ENCODE results near the gene EIF3L.
A peak's percentile ranks its signal among the peaks of the same experiment; 100 is the strongest.

The EIF3L gene

GRCh38 chr22:37905534-37906363, 56.5 kb downstream of the EIF3L start, which contains the start of gene MICALL1:
Gene MICALL1 (plus strand): TSS chr22:37906297. CDS start chr22:37906423, 126 bp downstream.
- peak; percentile 84 for DNase-seq (ENCODE audit: low read depth)

DNA sequence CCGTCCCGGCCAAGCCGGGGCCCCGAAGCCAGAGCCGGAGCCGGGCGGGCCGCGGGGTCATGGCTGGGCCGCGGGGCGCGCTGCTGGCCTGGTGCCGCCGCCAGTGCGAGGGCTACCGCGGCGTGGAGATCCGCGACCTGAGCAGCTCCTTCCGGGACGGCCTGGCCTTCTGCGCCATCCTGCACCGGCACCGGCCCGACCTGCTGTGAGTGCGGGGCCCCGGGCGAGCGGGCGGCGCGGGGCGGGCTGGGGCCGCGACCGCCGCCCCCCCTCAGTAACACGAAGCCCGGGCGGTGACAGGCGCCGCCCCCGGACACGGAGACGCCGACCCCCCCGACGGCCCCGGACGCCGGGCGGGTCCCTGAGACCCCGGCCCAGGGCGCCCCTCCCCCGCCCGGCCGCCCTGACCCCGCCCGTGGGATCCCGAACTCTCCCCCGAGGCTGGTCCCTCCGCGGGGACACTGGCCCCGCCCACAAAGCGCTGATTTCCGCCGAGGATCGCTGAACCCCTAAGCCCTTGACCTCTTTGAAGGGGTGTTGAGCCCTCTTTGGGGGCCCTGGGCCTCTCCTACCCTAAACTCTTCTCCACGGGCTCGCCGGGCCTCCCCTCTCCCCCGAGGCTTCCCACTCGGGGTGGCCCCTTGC, 57.3 kb downstream of the EIF3L start:
- DNase-seq (ENCODE audit: low read depth): no peak

- DNase-seq (ENCODE audit: low read depth): peak; percentile 58
Observed at GRCh38 chr22:37907036-37907954, 58.1 kb downstream of the EIF3L start.

DNA sequence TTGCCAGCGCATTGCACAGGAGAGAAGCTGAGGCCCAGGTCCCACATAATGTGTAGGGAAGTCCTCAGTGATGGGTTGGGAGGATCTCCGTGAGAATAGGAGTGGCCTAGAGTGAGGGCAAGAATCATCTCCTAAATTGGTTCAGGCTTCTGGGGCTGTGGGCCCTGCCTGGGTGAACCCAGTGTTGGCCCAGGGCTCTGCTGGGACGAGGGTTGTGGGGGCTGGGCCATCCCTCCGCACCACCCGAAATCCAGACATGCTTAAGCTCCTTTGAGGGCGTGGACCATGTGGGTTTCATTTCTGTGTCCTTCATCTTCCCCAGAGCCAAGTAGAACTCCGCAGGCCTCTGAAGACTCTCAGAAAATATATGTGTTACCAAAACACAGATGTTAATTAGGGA, 60.5 kb downstream of the EIF3L start:
- peak; percentile 22 for DNase-seq (ENCODE audit: low read depth)

GRCh38 chr22:37910890-37911672, 61.9 kb downstream of the EIF3L start:
- DNase-seq (ENCODE audit: low read depth): no peak

DNA sequence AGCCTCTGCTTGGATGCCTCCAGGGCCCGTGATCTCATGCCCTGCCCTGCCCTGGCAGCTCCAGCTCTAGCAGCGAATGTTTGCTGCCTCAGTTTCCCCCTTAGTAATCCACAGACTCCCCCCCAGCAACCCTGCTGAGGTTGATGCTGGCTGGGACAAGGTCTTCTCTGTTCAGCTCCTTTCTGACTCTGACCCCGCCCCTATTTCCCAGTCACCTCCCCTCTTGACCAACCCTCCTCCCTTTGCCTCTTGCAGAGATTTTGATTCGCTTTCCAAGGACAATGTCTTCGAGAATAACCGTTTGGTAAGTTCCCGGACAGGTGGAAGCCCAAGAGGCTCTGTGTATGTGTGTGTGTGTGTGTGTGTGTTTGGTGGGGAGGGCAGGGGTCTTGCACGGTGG, 62.5 kb downstream of the EIF3L start:
- DNase-seq (ENCODE audit: low read depth): no peak

- no peak for DNase-seq (ENCODE audit: low read depth)
Observed at GRCh38 chr22:37912171-37912570, 63.0 kb downstream of the EIF3L start.

GRCh38 chr22:37913233-37913721, 64.1 kb downstream of the EIF3L start:
- no peak for DNase-seq (ENCODE audit: low read depth)

DNA sequence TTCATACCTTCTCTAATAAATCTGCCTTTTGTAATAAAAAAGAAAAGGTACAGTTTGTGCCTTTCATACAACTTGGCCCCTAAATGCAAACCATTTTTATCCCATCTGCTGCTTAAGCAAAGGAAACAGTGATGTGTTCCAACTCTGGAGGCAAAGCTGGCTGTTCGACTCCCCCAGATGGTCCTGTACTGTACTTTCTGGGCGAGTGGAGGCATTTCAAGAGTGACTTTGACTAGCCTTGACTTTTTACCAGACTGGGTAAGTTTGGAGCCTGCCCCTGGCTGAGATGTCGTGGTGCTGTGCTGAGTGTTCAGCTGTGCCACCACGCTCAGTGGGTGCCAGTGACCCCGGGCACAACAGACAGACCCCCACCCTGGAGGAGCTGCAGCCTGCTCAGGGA, 67.1 kb downstream of the EIF3L start:
- DNase-seq (ENCODE audit: low read depth): no peak

DNA sequence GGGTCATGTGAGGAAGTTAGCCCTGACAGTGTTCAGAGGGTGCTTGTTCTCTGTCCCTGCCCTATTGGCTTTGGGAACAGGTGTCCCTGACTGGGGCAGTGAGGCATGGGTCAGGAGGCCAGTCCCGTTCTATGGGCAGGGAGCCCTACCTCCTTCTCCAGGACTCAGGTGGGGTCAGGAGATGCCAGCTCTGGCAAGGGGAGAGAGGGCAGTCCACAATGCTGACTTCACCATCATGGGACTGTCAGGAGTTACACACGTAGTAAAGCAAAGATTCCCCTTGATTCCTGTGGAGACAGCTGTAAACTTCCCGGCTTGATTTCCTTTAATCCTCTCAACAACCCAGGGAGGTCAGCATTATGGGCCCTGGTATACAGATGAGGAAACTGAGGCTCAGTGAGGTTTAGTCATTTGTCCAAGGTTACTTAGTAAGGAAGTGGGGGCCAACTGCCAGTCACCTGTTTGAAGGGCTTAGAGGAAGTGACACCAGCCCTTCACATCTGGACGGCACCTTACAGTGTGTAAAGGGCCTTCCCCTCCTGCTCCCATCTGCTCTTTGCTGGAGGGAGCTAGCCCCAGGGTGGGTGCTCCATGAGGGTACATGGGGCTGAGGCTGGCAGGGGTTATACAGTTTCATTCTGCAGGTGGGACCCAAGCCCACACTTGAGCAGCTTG, 68.8 kb downstream of the EIF3L start:
- DNase-seq (ENCODE audit: low read depth): no peak

GRCh38 chr22:37918580-37919270, 69.5 kb downstream of the EIF3L start:
- no peak for DNase-seq (ENCODE audit: low read depth)

DNA sequence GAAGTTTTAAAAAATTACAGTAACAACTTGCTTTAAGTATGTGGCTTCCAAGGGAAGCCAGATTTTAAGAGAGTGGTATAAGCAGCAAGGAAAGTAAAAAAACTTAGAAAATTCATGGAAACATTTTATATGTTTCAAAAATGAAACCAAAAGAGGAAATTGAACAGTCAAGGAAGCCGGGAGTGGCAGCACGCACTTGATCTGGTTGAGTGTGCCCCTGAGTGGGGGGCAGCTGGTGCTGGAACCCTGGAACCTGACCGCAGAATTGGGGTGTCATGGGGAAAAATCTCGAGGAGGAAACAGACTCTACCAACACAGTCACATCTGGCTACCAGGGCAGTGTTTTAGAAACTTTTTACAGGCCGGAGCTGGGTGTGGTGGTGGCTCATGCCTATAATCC, 70.9 kb downstream of the EIF3L start:
- DNase-seq (ENCODE audit: low read depth): no peak

DNA sequence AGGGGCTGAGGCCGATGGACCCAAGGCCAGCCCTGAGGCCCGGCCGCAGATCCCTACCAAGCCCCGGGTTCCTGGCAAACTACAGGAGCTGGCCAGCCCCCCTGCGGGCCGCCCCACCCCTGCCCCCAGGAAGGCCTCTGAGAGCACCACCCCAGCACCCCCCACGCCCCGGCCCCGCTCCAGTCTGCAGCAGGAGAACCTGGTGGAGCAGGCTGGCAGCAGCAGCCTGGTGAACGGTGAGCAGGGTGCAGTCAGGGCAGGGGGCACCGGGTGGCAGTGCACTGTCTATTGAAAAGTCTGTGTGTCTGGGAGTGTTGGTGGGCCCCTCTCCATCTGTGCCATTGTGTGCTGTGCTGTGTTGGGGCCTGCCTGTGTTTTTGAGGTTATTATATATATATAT, 73.0 kb downstream of the EIF3L start:
- no peak for DNase-seq (ENCODE audit: low read depth)

GRCh38 chr22:37923927-37924326, 74.7 kb downstream of the EIF3L start:
- DNase-seq (ENCODE audit: low read depth): no peak

DNA sequence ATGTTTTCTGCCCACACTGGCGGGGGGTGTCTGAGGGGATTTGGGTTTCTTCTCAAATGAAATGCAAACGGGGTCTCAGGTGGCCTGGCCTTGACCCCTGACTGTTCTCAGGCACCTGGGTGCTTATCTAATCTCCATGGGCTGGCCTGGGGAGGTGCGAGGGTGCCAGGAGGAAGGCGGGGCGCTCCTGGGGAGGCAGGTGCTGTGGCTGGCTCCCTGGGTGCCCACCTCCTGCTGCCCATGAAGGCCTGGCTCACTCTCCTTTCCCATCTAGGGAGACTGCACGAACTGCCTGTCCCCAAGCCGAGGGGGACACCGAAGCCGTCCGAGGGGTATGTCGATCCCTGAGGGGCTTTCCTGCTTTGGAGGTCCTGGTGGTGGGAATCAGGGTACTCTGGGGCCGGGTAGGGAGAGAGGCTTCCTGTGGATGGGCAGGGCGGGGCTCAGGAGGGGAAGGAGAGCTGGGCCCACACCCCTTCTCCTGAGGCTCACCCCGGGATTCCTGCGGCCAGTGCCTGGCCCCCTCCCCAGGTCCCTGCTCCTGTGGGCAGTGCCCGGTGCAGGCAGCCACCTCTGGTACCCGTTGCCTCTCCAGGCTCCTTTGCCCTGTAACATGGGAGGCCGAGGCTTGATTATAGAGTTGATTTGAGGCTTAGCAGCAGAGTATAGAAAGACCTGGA, 75.3 kb downstream of the EIF3L start:
- DNase-seq (ENCODE audit: low read depth): no peak

DNA sequence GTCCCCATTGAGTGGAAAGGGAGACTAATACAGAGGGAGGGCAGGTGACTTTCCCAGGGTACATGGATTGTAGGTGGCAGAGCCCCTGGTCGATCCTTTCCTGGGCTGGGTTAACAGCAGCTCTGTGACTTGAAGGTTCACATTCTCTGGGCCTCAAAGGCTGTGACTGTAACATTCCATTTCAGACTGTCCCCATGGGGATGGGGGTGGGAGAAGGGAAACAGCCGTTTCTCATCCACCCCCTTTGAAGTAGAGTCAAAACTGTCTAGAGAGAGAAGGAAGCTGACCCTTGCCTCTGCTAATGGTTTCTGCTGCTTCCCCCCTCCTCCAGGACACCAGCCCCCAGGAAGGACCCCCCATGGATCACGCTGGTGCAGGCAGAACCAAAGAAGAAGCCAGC, 76.1 kb downstream of the EIF3L start:
- DNase-seq (ENCODE audit: low read depth): no peak

GRCh38 chr22:37925767-37926166, 76.5 kb downstream of the EIF3L start:
- no peak for DNase-seq (ENCODE audit: low read depth)

- DNase-seq (ENCODE audit: low read depth): no peak
Observed at GRCh38 chr22:37926358-37926757, 77.1 kb downstream of the EIF3L start.

DNA sequence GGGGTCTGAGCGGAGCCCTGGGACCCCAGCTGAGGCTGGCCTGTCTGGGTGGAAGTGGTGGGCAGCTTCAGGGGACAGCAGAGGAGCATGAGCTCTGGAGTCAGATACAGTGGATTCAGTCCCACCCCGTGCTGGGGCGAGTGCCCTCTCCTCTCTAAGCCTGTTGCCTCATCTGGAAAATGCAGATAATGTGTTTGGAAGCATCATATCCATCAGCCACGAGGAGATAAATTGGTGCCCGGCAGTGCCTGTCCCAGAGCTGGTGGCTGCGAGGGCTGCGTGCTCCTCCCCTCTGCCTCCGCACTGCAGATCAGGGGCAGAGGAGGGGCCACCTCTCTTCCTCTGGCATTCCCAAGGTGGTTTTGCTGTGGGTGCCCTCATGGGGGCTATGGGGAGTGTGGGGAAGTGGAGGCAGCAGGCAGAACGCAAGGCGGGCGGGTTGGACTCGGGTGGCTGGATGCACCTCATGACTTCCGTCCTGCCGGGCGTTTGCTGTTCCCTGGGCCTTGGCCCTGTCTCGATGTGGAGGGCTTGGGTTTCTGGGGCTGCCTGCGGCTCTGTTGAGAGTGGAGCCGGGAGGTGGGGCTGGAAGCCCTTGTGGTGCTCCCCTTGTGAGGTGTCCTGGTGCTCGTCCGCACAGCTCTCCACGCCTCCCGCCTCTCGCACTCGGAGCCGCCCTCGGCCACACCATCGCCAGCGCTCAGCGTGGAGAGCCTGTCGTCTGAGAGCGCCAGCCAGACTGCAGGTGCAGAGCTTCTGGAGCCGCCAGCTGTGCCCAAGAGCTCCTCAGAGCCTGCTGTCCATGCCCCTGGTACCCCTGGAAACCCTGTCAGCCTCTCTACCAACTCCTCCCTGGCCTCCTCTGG, 77.8 kb downstream of the EIF3L start:
- DNase-seq (ENCODE audit: low read depth): no peak
